Bronchial epithelial cell (primary cell): ENCODE measurements around the gene AFDN. TPM values are rescaled to one million over a fixed set of nuclear protein-coding genes. Genes with fewer than 3 reads are reported as not detected.

ENCODE experiments used
- DNase-seq: peaks from one replicate; pipeline ENCODE4 v3.0.0-alpha.2; 2010; ENCODE audit warnings: low read depth
- FAIRE-seq: peaks from 2 replicates; lab custom pipeline; 2011; peaks lifted over from hg19 to GRCh38; lab: Jason Lieb, UNC
- H3K27me3 ChIP-seq: 2 replicates; pipeline ENCODE4 v1.5.1; 2011; ENCODE audit warnings: low read length; ENCODE audit not compliant: control insufficient read depth, insufficient read depth
- H3K36me3 ChIP-seq: 2 replicates; pipeline ENCODE4 v1.5.1; 2011; ENCODE audit warnings: low read length; ENCODE audit not compliant: control insufficient read depth, insufficient read depth
- H3K4me3 ChIP-seq: 2 replicates; pipeline ENCODE4 v1.5.1; 2011; ENCODE audit warnings: mild to moderate bottlenecking, low read depth, low read length, control low read depth
- total RNA-seq: library from RNA; depleted of rRNA; stranded (reverse); fragments of >200 nt; gene quantifications from 2 replicates; pipeline ENCODE4 v1.2.1, GENCODE V29; 2014
- TF ChIP-seq, protein P1 (sequence below): IDR thresholded peaks from 2 replicates; pipeline ENCODE4 v1.5.1; 2011; ENCODE audit warnings: mild to moderate bottlenecking, moderate library complexity, low read length, control low read depth, inconsistent platforms; ENCODE audit not compliant: insufficient read depth, severe bottlenecking

Gene AFDN
- total RNA-seq, 1 donor from 2014 or later = 146 TPM

DNA sequence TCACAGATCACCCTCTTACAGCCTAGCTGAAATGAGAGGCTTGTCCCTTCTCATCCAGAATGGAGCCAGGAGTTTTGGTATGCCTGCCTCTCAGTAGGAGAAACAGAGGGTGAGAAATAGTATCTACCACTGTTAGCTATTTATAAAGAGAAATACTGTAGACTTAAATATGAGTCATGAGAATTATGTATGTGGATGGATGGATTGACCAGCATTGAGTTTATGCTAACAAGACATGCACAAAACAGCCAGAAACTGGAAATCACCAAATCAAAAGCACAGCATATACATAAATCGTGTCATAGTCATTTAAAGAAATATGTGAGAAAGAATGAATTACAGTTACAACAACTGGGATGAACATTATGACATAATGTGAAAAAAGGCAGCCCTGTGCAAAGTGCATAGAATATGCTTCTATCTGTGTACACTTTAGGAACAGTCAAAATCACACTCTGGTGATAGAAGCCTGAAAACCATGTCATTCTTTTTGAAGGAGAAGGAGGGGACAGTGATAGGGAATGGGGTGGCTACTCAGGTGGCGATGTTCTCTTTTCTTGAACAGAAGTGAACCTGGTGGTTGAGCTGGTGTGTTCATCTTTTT lies 90.9 kb downstream of the AFDN start:
- Histone ChIP-seq H3K4me3 (no peak overlapping the region), H3K36me3 (peaks cover 23% of the 10 kb centered on the region), H3K27me3 (no peaks in the 10 kb centered on the region)
- DNase-seq = no peak
- TF ChIP-seq, protein P1, sequence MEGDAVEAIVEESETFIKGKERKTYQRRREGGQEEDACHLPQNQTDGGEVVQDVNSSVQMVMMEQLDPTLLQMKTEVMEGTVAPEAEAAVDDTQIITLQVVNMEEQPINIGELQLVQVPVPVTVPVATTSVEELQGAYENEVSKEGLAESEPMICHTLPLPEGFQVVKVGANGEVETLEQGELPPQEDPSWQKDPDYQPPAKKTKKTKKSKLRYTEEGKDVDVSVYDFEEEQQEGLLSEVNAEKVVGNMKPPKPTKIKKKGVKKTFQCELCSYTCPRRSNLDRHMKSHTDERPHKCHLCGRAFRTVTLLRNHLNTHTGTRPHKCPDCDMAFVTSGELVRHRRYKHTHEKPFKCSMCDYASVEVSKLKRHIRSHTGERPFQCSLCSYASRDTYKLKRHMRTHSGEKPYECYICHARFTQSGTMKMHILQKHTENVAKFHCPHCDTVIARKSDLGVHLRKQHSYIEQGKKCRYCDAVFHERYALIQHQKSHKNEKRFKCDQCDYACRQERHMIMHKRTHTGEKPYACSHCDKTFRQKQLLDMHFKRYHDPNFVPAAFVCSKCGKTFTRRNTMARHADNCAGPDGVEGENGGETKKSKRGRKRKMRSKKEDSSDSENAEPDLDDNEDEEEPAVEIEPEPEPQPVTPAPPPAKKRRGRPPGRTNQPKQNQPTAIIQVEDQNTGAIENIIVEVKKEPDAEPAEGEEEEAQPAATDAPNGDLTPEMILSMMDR = no peak
- FAIRE-seq = no peak

DNA sequence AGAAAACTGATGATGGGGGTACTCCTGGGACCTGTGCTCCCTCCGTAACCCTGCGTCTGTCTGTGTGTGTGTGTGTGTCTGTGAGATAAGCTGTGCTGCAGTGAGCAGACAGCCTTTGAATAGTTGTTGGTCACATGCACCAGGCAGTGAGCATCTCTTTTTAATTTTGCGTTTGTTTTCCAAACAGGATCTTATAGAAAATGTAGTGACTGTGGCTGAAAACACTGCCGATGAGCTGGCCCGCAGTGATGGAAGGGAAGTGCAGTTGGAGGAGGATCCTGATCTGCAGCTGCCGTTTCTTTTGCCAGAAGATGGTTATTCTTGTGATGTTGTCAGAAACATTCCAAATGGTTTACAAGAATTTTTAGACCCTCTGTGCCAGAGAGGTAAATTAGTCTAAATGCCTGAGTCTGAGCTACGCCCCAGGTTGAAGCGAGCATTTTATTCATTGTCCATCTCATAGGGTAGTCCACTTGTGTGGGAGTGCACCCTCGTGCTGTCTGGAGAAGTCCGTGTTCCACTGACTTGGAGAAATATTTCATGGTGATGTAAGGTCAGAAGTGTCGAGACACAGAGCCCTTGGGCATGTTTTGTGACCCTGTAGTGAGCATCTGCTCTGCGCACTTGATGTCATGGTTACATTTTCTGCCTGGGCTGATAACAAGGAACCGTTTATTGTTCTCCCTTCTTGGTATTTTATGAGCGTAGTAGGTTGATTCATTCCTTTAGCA lies 92.0 kb downstream of the AFDN start:
- no peak overlapping the region for H3K4me3 ChIP-seq
- DNase-seq (no peak), FAIRE-seq (no peak)
- peaks cover 24% of the 10 kb centered on the region for H3K36me3 ChIP-seq
- no peaks in the 10 kb centered on the region for H3K27me3 ChIP-seq
- TF ChIP-seq, protein P1 = no peak

GRCh38 chr6:167919349-167919748 lies 92.6 kb downstream of the AFDN start:
- DNase-seq (no peak), FAIRE-seq (no peak)
- H3K36me3 ChIP-seq = peaks cover 23% of the 10 kb centered on the region
- TF ChIP-seq, protein P1 = no peak
- H3K27me3 ChIP-seq = no peaks in the 10 kb centered on the region
- no peak overlapping the region for H3K4me3 ChIP-seq

GRCh38 chr6:167920165-167920564 lies 93.5 kb downstream of the AFDN start:
- FAIRE-seq (no peak), DNase-seq (no peak)
- Histone ChIP-seq H3K36me3 (peaks cover 21% of the 10 kb centered on the region), H3K27me3 (no peaks in the 10 kb centered on the region), H3K4me3 (no peak overlapping the region)
- TF ChIP-seq, protein P1 = no peak

DNA sequence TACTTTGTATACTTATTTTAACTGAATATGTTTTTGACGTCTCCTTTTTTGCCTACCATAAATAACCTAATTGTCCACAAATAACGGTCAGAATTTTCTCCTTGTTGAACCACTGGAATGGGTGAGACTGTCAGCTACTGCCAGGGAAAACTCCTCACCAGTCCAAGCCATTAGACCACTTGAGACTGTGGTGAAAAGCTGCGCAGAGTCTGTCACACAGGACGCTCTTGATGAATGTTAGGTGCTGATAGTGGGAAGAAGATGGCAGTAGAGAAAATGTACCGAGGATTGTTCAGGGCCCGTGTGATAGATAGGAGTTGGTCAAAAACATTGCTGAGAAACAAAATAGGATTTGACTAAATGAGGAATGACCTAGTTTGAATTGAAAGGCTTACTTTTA lies 95.1 kb downstream of the AFDN start:
- Histone ChIP-seq H3K4me3 (no peak overlapping the region), H3K27me3 (no peaks in the 10 kb centered on the region), H3K36me3 (peaks cover 22% of the 10 kb centered on the region)
- TF ChIP-seq, protein P1 = no peak
- FAIRE-seq (no peak), DNase-seq (no peak)
